HepG2 (cell line): ENCODE measurements around the gene SCRG1. TPM values are rescaled to one million over a fixed set of nuclear protein-coding genes. Genes with fewer than 3 reads are reported as not detected.

Experiments
- CREB3 ChIP-seq: sonication (generic); formaldehyde crosslinking; IDR thresholded peaks from 2 replicates; pipeline ENCODE4 v1.5.0; 2020; ENCODE audit warnings: missing genetic modification reagents
- E2F1 ChIP-seq: sonication (generic); formaldehyde crosslinking; IDR thresholded peaks from 2 replicates; pipeline ENCODE4 v1.5.0; 2020; ENCODE audit warnings: missing genetic modification reagents
- FOXA1 ChIP-seq, 2 experiments: fragments of 450-650 bp in 1 of 2; sonication (generic) in 1 of 2; formaldehyde crosslinking in 1 of 2; IDR thresholded peaks; 2 replicates each; pipeline versions ENCODE4 v1.4.0 to v1.6.1; 2016 to 2020; ENCODE audit warnings: missing genetic modification reagents in 1 of 2
- FOXC1 ChIP-seq: sonication (generic); formaldehyde crosslinking; IDR thresholded peaks from 2 replicates; pipeline ENCODE4 v1.8.0; 2022; ENCODE audit warnings: mild to moderate bottlenecking, missing genetic modification reagents, borderline replicate concordance
- FOXJ3 ChIP-seq: sonication (generic); formaldehyde crosslinking; IDR thresholded peaks from 2 replicates; pipeline ENCODE4 v1.4.0; 2020; ENCODE audit warnings: missing genetic modification reagents, mild to moderate bottlenecking, borderline replicate concordance
- FOXO1 ChIP-seq: sonication (generic); formaldehyde crosslinking; IDR thresholded peaks from 2 replicates; pipeline ENCODE4 v1.4.0; 2020; ENCODE audit warnings: missing genetic modification reagents
- HIC2 ChIP-seq: sonication (generic); formaldehyde crosslinking; IDR thresholded peaks from 2 replicates; pipeline ENCODE4 v1.9.0; 2022; ENCODE audit warnings: low read depth, missing genetic modification reagents
- HOXA3 ChIP-seq: sonication (generic); formaldehyde crosslinking; IDR thresholded peaks from 2 replicates; pipeline ENCODE4 v1.5.0; 2020; ENCODE audit warnings: missing genetic modification reagents
- KMT2B ChIP-seq: IDR thresholded peaks from 2 replicates; pipeline ENCODE4 v1.6.1; 2016; ENCODE audit warnings: missing genetic modification reagents, missing compliant biosample characterization
- MAFK ChIP-seq, 2 experiments: IDR thresholded peaks in 1 of 2; conservative IDR thresholded peaks in 1 of 2; 2 replicates each; pipeline ENCODE4 v1.6.1; 2011; ENCODE audit warnings: improper control_type of control experiment in 2 of 2, low read length in 2 of 2
- MYNN ChIP-seq: sonication (generic); formaldehyde crosslinking; IDR thresholded peaks from 2 replicates; pipeline ENCODE4 v1.4.0; 2020; ENCODE audit warnings: mild to moderate bottlenecking, low read depth, missing genetic modification reagents
- POLR2AphosphoS2 ChIP-seq: IDR thresholded peaks from 2 replicates; pipeline ENCODE4 v1.6.1; 2011; ENCODE audit warnings: low read depth, low read length, improper control_type of control experiment
- SOX6 ChIP-seq, 2 experiments: fragments of 450-650 bp in 1 of 2; sonication (generic) in 1 of 2; formaldehyde crosslinking in 1 of 2; IDR thresholded peaks; 2 replicates each; pipeline versions ENCODE4 v1.4.0 to v1.6.1; 2017 to 2020; ENCODE audit warnings: antibody characterized with exemption in 1 of 2, mild to moderate bottlenecking in 1 of 2, missing genetic modification reagents in 1 of 2
- SRF ChIP-seq: IDR thresholded peaks from 2 replicates; pipeline ENCODE4 v1.6.1; 2011; ENCODE audit warnings: mild to moderate bottlenecking, low read depth, low read length, moderate library complexity
- TBX2 ChIP-seq: sonication (generic); formaldehyde crosslinking; IDR thresholded peaks from 2 replicates; pipeline ENCODE4 v1.5.0; 2020; ENCODE audit warnings: missing genetic modification reagents, mild to moderate bottlenecking, borderline replicate concordance
- TFE3 ChIP-seq: IDR thresholded peaks from 2 replicates; pipeline ENCODE4 v1.6.1; 2016
- ZGPAT ChIP-seq: IDR thresholded peaks from 2 replicates; pipeline ENCODE4 v1.6.1; 2016; ENCODE audit warnings: mild to moderate bottlenecking
- ZMAT5 ChIP-seq: sonication (generic); formaldehyde crosslinking; IDR thresholded peaks from 2 replicates; pipeline ENCODE4 v1.5.0; 2020; ENCODE audit warnings: mild to moderate bottlenecking, low read depth, missing genetic modification reagents, borderline replicate concordance
- ZNF564 ChIP-seq: sonication (generic); formaldehyde crosslinking; IDR thresholded peaks from 2 replicates; pipeline ENCODE4 v1.8.1; 2023; ENCODE audit warnings: mild to moderate bottlenecking, missing genetic modification reagents
- ZNF567 ChIP-seq: sonication (generic); formaldehyde crosslinking; IDR thresholded peaks from 2 replicates; pipeline ENCODE4 v1.8.1; 2023; ENCODE audit warnings: mild to moderate bottlenecking, missing genetic modification reagents, borderline replicate concordance
- ZNF569 ChIP-seq: sonication (generic); formaldehyde crosslinking; IDR thresholded peaks from 2 replicates; pipeline ENCODE4 v1.5.0; 2020; ENCODE audit warnings: mild to moderate bottlenecking, missing genetic modification reagents, moderate library complexity, borderline replicate concordance
- polyA plus RNA-seq, 8 experiments: library from polyadenylated mRNA; depleted of rRNA in 3 of 8; stranded (reverse) in 7 of 8; unstranded in 1 of 8; fragments of >200 nt; fragmentation: Illumina TruSeq in 4 of 8; extraction: Trizol in 4 of 8; gene quantifications; 2 replicates each; pipeline versions ENCODE4 v1.2.1 to v1.2.3, GENCODE V29; 2011 to 2016; ENCODE audit warnings: low read depth in 4 of 8, missing spikeins in 1 of 8, mixed read lengths in 1 of 8; ENCODE audit not compliant: insufficient read depth in 1 of 8
- total RNA-seq, 5 experiments: library from RNA; depleted of rRNA; stranded (reverse); fragments of >200 nt; fragmentation: Illumina TruSeq; extraction: Trizol; gene quantifications; 2 replicates each; pipeline ENCODE4 v1.2.3, GENCODE V29; 2016; ENCODE audit warnings: low read depth in 1 of 5

SCRG1 gene
- total and polyA plus RNA-seq, 2 of the 13 experiments (the other 11 are each of a cell fraction or from before 2014, with no cell fraction given), result not detected

- TF ChIP-seq SRF, result no peak
- peak; percentile 79 for TF ChIP-seq KMT2B (CRISPR knock-in tag)
- TF ChIP-seq E2F1, result no peak
- peak; percentile 44; the same call in 1 of the 2 replicates for TF ChIP-seq ZNF564 (CRISPR knock-in tag)
- TF ChIP-seq TBX2 (CRISPR knock-in tag), result peak; percentile 63; the same call in 1 of the 2 replicates
- no peak for TF ChIP-seq CREB3
- peak; percentile 72; the same call in 1 of the 2 replicates for TF ChIP-seq FOXC1 (CRISPR knock-in tag)
- TF ChIP-seq FOXO1, result peak; percentile 53
- no peak for TF ChIP-seq ZMAT5 (CRISPR knock-in tag)
- no peak for TF ChIP-seq ZNF567 (CRISPR knock-in tag)
- TF ChIP-seq MYNN (CRISPR knock-in tag), result 0 out of 2 replicates have a peak, but pooled peaks have one; percentile 37
- TF ChIP-seq ZNF569 (CRISPR knock-in tag), result no peak
- peak; percentile 48; the same call in 1 of the 2 replicates for TF ChIP-seq HOXA3
- TF ChIP-seq ZGPAT (CRISPR knock-in tag), result peak; percentile 60; the same call in 1 of the 2 replicates
- no peak for TF ChIP-seq POLR2AphosphoS2
- TF ChIP-seq MAFK (conservative IDR thresholded peaks at IDR 0.05 in 1 of 2, IDR thresholded peaks at IDR 0.05 in 1 of 2; ENCODE audit: low read length in 2 of 2), result no peak
- TF ChIP-seq HIC2 (CRISPR knock-in tag), result no peak
- no peak for TF ChIP-seq SOX6 (IDR thresholded peaks at IDR 0.05)
- 0 out of 2 replicates have a peak, but pooled peaks have one; percentile 40 for TF ChIP-seq SOX6 (CRISPR knock-in tag; IDR thresholded peaks at IDR 0.05)
- peak; percentile 81 for TF ChIP-seq TFE3 (CRISPR knock-in tag)
- TF ChIP-seq FOXA1 (IDR thresholded peaks at IDR 0.05), result no peak
- TF ChIP-seq FOXA1 (CRISPR knock-in tag; IDR thresholded peaks at IDR 0.05), result peak; percentile 28; the same call in 1 of the 2 replicates
- no peak; the same call in 1 of the 2 replicates for TF ChIP-seq FOXJ3 (CRISPR knock-in tag)
These were observed 28.2 kb downstream of the SCRG1 start, which contains the start of gene SAP30 (continued) for GRCh38 chr4:173370477-173371291.
